SK-N-SH treated with all-trans-retinoic acid at 6 μM for 48 hours (cell line): ENCODE measurements around the gene ZNF853.

Source experiments
- ARNTL ChIP-seq: fragments of 450-650 bp; formaldehyde crosslinking; IDR thresholded peaks from 2 replicates; pipeline ENCODE4 v1.5.0; 2020; ENCODE audit warnings: low read depth, mild to moderate bottlenecking, moderate library complexity, borderline replicate concordance
- GLIS3 ChIP-seq: fragments of 250-450 bp; sonication (Bioruptor Pico); IDR thresholded peaks from 2 replicates; pipeline ENCODE4 v1.5.0; 2020; ENCODE audit warnings: mild to moderate bottlenecking, moderate library complexity
- ISL1 ChIP-seq: fragments of 250-450 bp; sonication (Bioruptor Pico); IDR thresholded peaks from 2 replicates; pipeline ENCODE4 v2.1.2; 2022; ENCODE audit warnings: mild to moderate bottlenecking, moderate library complexity
- TCF4 ChIP-seq: fragments of 250-450 bp; sonication (Bioruptor Pico); IDR thresholded peaks from 2 replicates; pipeline ENCODE4 v1.8.0; 2021; ENCODE audit warnings: mild to moderate bottlenecking, moderate library complexity, borderline replicate concordance
- ZC3H10 ChIP-seq: fragments of 250-450 bp; sonication (Bioruptor Pico); IDR thresholded peaks from 2 replicates; pipeline ENCODE4 v1.5.1; 2021; ENCODE audit warnings: mild to moderate bottlenecking, moderate library complexity
- ZFP3 ChIP-seq: fragments of 250-450 bp; sonication (Bioruptor Pico); IDR thresholded peaks from 2 replicates; pipeline ENCODE4 v1.5.0; 2020; ENCODE audit warnings: mild to moderate bottlenecking, moderate library complexity
- ZFP30 ChIP-seq: fragments of 450-650 bp; formaldehyde crosslinking; IDR thresholded peaks from 2 replicates; pipeline ENCODE4 v1.5.0; 2022; ENCODE audit warnings: mild to moderate bottlenecking, moderate library complexity
- ZNF565 ChIP-seq: fragments of 450-650 bp; formaldehyde crosslinking; conservative IDR thresholded peaks from 2 replicates; pipeline ENCODE4 v1.5.0; 2020; ENCODE audit warnings: low read depth, mild to moderate bottlenecking, moderate library complexity
- ZNF70 ChIP-seq: fragments of 450-650 bp; formaldehyde crosslinking; IDR thresholded peaks from 2 replicates; pipeline ENCODE4 v1.5.0; 2020; ENCODE audit warnings: mild to moderate bottlenecking, moderate library complexity

DNA sequence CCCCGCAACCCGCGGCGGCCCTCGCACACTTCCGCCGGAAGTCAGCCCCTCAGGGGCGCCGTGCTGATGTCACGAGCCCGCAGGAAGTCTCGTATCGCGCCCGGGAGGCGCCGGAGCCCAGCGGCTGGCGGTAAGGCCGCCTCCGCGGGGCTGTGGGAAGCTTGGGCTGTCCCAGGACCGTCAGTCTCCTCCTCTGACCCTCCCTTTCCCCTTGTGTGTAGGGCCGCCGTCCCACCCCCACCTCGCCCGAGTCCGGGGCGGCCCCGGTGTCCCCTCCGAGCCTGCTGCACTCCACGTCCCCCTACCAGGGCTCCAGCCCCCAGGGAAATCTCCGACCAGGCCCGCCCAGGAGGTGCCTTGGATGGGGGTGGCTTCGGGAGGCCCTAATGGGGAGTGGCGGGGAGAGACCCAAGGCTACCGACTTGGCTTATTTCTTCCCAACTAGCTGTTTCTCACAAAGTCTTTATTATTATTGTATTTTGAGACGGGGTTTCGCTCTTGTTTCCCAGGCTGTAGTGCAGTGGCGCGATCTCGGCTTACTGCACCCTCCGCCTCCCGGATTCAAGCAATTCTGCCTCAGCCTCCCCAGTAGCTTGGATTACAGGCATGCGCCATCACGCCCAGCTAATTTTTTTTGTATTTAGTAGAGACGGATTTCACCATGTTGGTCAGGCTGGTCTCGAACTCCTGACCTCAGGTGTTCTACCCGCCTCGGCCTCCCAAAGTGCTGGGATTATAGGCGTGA lies 37.9 kb upstream of the ZNF853 start, which contains the start of gene ZDHHC4:
- TF ChIP-seq ZFP30 (CRISPR knock-in tag) (0 out of 2 replicates have a peak, but pooled peaks have one; percentile 9), ISL1 (CRISPR knock-in tag) (no peak), GLIS3 (CRISPR knock-in tag) (peak; percentile 91; the same call in 1 of the 2 replicates), TCF4 (no peak; the same call in 1 of the 2 replicates), ZNF70 (peak; percentile 20; the same call in 1 of the 2 replicates), ARNTL (no peak), ZC3H10 (no peak), ZNF565 (CRISPR knock-in tag) (no peak), ZFP3 (CRISPR knock-in tag) (0 out of 2 replicates have a peak, but pooled peaks have one; percentile 25)
